Left lung (tissue), 10 donors: ENCODE measurements around the gene SNX2. TPM values are rescaled to one million over a fixed set of nuclear protein-coding genes. Genes with fewer than 3 reads are reported as not detected.

ENCODE experiments used
- ATAC-seq: fragments of 200-7000 bp; cut with Tn5 transposase; one replicate; pipeline ENCODE4 v1.9.1; 2020; ENCODE audit warnings: moderate library complexity
- DNase-seq, 4 donors: peaks; one replicate each; pipeline ENCODE4 v3.0.0-alpha.2; 2013 to 2020
- H3K27ac ChIP-seq, 2 donors: fragments of 200-600 bp; sonication (generic) in 1 of 2; one replicate each; pipeline versions ENCODE4 v1.5.0 to v1.8.0; 2020 to 2021
- H3K27me3 ChIP-seq, 2 donors: fragments of 200-600 bp; sonication (generic) in 1 of 2; one replicate each; pipeline versions ENCODE4 v1.5.0 to v1.8.0; 2020 to 2021
- H3K36me3 ChIP-seq, 2 donors: fragments of 200-600 bp; sonication (generic) in 1 of 2; one replicate each; pipeline versions ENCODE4 v1.5.0 to v1.8.0; 2020 to 2021
- H3K4me1 ChIP-seq, 2 donors: fragments of 200-600 bp; one replicate each; pipeline ENCODE4 v1.8.0; 2021
- H3K4me3 ChIP-seq, 2 donors: fragments of 200-600 bp; sonication (generic) in 1 of 2; one replicate each; pipeline versions ENCODE4 v1.5.0 to v1.8.0; 2020 to 2021; ENCODE audit warnings: mild to moderate bottlenecking in 1 of 2
- H3K9me3 ChIP-seq, 2 donors: fragments of 200-600 bp; sonication (generic) in 1 of 2; one replicate each; pipeline versions ENCODE4 v1.5.0 to v1.8.0; 2020 to 2021
- CTCF ChIP-seq, 2 donors: fragments of 200-600 bp; sonication (generic) in 1 of 2; IDR thresholded peaks; one replicate each; pipeline versions ENCODE4 v1.5.0 to v1.8.0; 2021; ENCODE audit warnings: antibody characterized with exemption in 2 of 2
- intact Hi-C, 2 donors: fragments of 100-400 bp; cut with DNase I; formaldehyde crosslinking; loops; one replicate each; pipeline versions ENCODE4 v1.11.2 to v1.14.2; 2022
- polyA plus RNA-seq, 6 donors: library from polyadenylated mRNA; unstranded; fragments of 120-200 nt; gene quantifications; one replicate each; pipeline ENCODE4 v1.2.1, GENCODE V29; 2013; ENCODE audit not compliant: insufficient read length in 6 of 6
- total RNA-seq, 2 donors: library from RNA; stranded (reverse); fragmentation: NEBNext Ultra II Directional; extraction: Animal tissue kit (Norgen Biotek cat#: 25700); gene quantifications; one replicate each; pipeline ENCODE4 v1.2.1, GENCODE V29; 2021
- donor health status: DM: no; HTN: yes; CAD: no.
- donor health status: DM: no; HTN: no; CAD: no.

The SNX2 gene
- total and polyA plus RNA-seq, 8 donors: 85.1 to 128 (median 101) TPM

- TF ChIP-seq CTCF (IDR thresholded peaks at IDR 0.05): no peak
- Histone ChIP-seq H3K27me3 (no peaks in the 10 kb centered on the region), H3K36me3 (peaks cover 0 to 4% of the 10 kb centered on the region in 2 donors), H3K4me3 (no peak overlapping the region), H3K9me3 (peaks cover 0 to 15% of the 10 kb centered on the region in 2 donors), H3K27ac (no peak overlapping the region), H3K4me1 (peaks cover 0 to 6% of the 10 kb centered on the region in 2 donors)
- DNase-seq: no peak
- intact Hi-C loops: no loop called here
- ATAC-seq: no peak
These were observed 10.4 kb downstream of the SNX2 start for GRCh38 chr5:122785294-122785693.

GRCh38 chr5:122788371-122788770 is 13.5 kb downstream of the SNX2 start:
- intact Hi-C loops: no loop called here
- TF ChIP-seq CTCF (IDR thresholded peaks at IDR 0.05): no peak
- Histone ChIP-seq H3K4me1 (no peaks in the 10 kb centered on the region), H3K9me3 (peaks cover 0 to 15% of the 10 kb centered on the region in 2 donors), H3K36me3 (no peaks in the 10 kb centered on the region), H3K27me3 (no peaks in the 10 kb centered on the region), H3K4me3 (no peak overlapping the region), H3K27ac (no peak overlapping the region)
- ATAC-seq: no peak
- no peak for DNase-seq

GRCh38 chr5:122788996-122789395 is 14.1 kb downstream of the SNX2 start:
- no peak for ATAC-seq
- no peaks in the 10 kb centered on the region for H3K4me1 ChIP-seq
- intact Hi-C loops: no loop called here
- no peak for TF ChIP-seq CTCF (IDR thresholded peaks at IDR 0.05)
- H3K4me3 ChIP-seq: no peak overlapping the region
- H3K9me3 ChIP-seq: peaks cover 0 to 15% of the 10 kb centered on the region in 2 donors
- H3K27ac ChIP-seq: no peak overlapping the region
- DNase-seq: no peak
- H3K27me3 ChIP-seq: no peaks in the 10 kb centered on the region
- no peaks in the 10 kb centered on the region for H3K36me3 ChIP-seq

GRCh38 chr5:122789461-122790171 is 14.7 kb downstream of the SNX2 start:
- H3K4me3 ChIP-seq: no peak overlapping the region
- H3K36me3 ChIP-seq: no peaks in the 10 kb centered on the region
- DNase-seq (no peak), ATAC-seq (no peak)
- intact Hi-C loops: no loop called here
- H3K27me3 ChIP-seq: no peaks in the 10 kb centered on the region
- H3K27ac ChIP-seq: no peak overlapping the region
- H3K4me1 ChIP-seq: no peaks in the 10 kb centered on the region
- H3K9me3 ChIP-seq: peaks cover 0 to 13% of the 10 kb centered on the region in 2 donors
- TF ChIP-seq CTCF (IDR thresholded peaks at IDR 0.05): no peak

GRCh38 chr5:122790354-122791103 is 15.6 kb downstream of the SNX2 start:
- ATAC-seq: no peak
- Histone ChIP-seq H3K27ac (no peak overlapping the region), H3K27me3 (no peaks in the 10 kb centered on the region), H3K9me3 (peaks cover 0 to 4% of the 10 kb centered on the region in 2 donors), H3K4me3 (no peak overlapping the region), H3K4me1 (no peaks in the 10 kb centered on the region), H3K36me3 (peaks cover 0 to 5% of the 10 kb centered on the region in 2 donors)
- no peak for DNase-seq
- intact Hi-C loops: no loop called here
- no peak for TF ChIP-seq CTCF (IDR thresholded peaks at IDR 0.05)
